Trophoblast cell (in vitro differentiated cells and primary cell): ENCODE data around the gene GHR.

ENCODE experiments used
- DNase-seq, 2 donors: peaks; one replicate each; pipeline ENCODE4 v3.0.0-alpha.2; 2016
- H2AFZ ChIP-seq: 2 replicates; pipeline ENCODE4 v1.6.1; 2013; ENCODE audit warnings: low read length, moderate library complexity, mild to moderate bottlenecking; ENCODE audit not compliant: insufficient read depth, poor library complexity
- H2AK5ac ChIP-seq: 2 replicates; pipeline ENCODE4 v1.6.1; 2013; ENCODE audit warnings: mild to moderate bottlenecking, low read length
- H2BK120ac ChIP-seq: 2 replicates; pipeline ENCODE4 v1.6.1; 2013; ENCODE audit warnings: low read length, mild to moderate bottlenecking, moderate library complexity; ENCODE audit not compliant: insufficient read depth, poor library complexity
- H2BK12ac ChIP-seq: 2 replicates; pipeline ENCODE4 v1.6.1; 2013; ENCODE audit warnings: mild to moderate bottlenecking, low read length, moderate library complexity
- H2BK5ac ChIP-seq: 2 replicates; pipeline ENCODE4 v1.6.1; 2013; ENCODE audit warnings: low read length, low read depth, moderate library complexity, mild to moderate bottlenecking; ENCODE audit not compliant: poor library complexity
- H3K14ac ChIP-seq: 2 replicates; pipeline ENCODE4 v1.6.1; 2013; ENCODE audit warnings: mild to moderate bottlenecking, low read length
- H3K18ac ChIP-seq: 2 replicates; pipeline ENCODE4 v1.6.1; 2013; ENCODE audit warnings: mild to moderate bottlenecking, low read length
- H3K23ac ChIP-seq: 2 replicates; pipeline ENCODE4 v1.6.1; 2013; ENCODE audit warnings: low read length
- H3K27ac ChIP-seq: 2 replicates; pipeline ENCODE4 v1.5.1; 2013; ENCODE audit warnings: low read depth, mild to moderate bottlenecking, inconsistent platforms, low read length, moderate library complexity
- H3K27me3 ChIP-seq: 2 replicates; pipeline ENCODE4 v1.6.1; 2013; ENCODE audit warnings: inconsistent platforms, mild to moderate bottlenecking, low read length, moderate library complexity; ENCODE audit not compliant: insufficient read depth
- H3K36me3 ChIP-seq, 2 experiments: 1 replicate in 1 of 2; 2 replicates in 1 of 2; pipeline ENCODE4 v1.6.1; 2013; ENCODE audit warnings: low read length in 2 of 2, mild to moderate bottlenecking in 2 of 2, moderate library complexity in 1 of 2; ENCODE audit not compliant: insufficient read depth in 2 of 2, control insufficient read depth in 1 of 2
- H3K4ac ChIP-seq: 2 replicates; pipeline ENCODE4 v1.6.1; 2013; ENCODE audit warnings: low read depth, mild to moderate bottlenecking, low read length, moderate library complexity
- H3K4me1 ChIP-seq, 2 experiments: 1 replicate in 1 of 2; 2 replicates in 1 of 2; pipeline ENCODE4 v1.6.1; 2013; ENCODE audit warnings: low read length in 2 of 2, mild to moderate bottlenecking in 2 of 2, moderate library complexity in 1 of 2; ENCODE audit not compliant: insufficient read depth in 2 of 2, control insufficient read depth in 1 of 2
- H3K4me2 ChIP-seq: 2 replicates; pipeline ENCODE4 v1.6.1; 2013; ENCODE audit warnings: inconsistent platforms, mild to moderate bottlenecking, low read length, moderate library complexity
- H3K4me3 ChIP-seq: 2 replicates; pipeline ENCODE4 v1.5.1; 2013; ENCODE audit warnings: mild to moderate bottlenecking, low read depth, low read length, inconsistent platforms
- H3K79me1 ChIP-seq: one replicate; pipeline ENCODE4 v1.6.1; 2013; ENCODE audit warnings: low read length
- H3K79me2 ChIP-seq: 2 replicates; pipeline ENCODE4 v1.6.1; 2013; ENCODE audit warnings: low read length, mild to moderate bottlenecking; ENCODE audit not compliant: control insufficient read depth, insufficient read depth, poor library complexity
- H3K9ac ChIP-seq: 2 replicates; pipeline ENCODE4 v1.6.1; 2013; ENCODE audit warnings: mild to moderate bottlenecking, low read length
- H3K9me3 ChIP-seq: 2 replicates; pipeline ENCODE4 v1.6.1; 2013; ENCODE audit warnings: low read depth, mild to moderate bottlenecking, control low read depth, inconsistent platforms, low read length; ENCODE audit not compliant: insufficient read depth
- H4K12ac ChIP-seq: 2 replicates; pipeline ENCODE4 v1.6.1; 2013; ENCODE audit warnings: low read depth, mild to moderate bottlenecking, low read length, moderate library complexity
- H4K8ac ChIP-seq: 2 replicates; pipeline ENCODE4 v1.6.1; 2013; ENCODE audit warnings: low read depth, mild to moderate bottlenecking, low read length, moderate library complexity
- H4K91ac ChIP-seq: one replicate; pipeline ENCODE4 v1.6.1; 2013; ENCODE audit warnings: low read depth, mild to moderate bottlenecking, low read length, moderate library complexity
- WGBS: extraction: QIAGEN DNeasy Blood & Tissue Kit; methylation state at CpG from one replicate; pipeline ENCODE4 v1.1.7; 2013; ENCODE audit warnings: missing lambda C conversion rate; ENCODE audit not compliant: insufficient read length, insufficient coverage; ENCODE audit errors: extremely low coverage; 5-methylcytosine and 5-hydroxymethylcytosine counted together

Gene GHR

DNA sequence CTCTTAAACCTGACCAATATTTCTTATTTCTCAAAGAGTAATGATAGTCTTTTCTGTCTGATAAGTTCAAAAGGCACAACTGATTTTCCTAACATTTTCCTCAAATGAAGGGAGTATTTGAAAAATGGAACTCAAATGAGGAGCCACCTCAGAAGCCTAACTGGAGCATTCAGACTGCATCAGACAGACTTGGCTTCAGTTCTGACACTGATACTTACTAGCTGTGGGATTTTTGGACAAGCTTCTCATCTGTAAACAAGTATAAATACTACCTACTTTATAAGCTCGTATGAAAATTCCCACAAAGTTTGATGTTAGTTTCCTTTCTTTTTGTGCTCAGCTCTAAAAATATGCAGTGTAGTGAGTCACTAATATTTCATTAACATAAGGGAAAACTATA, 225.7 kb downstream of the GHR start:
- Histone ChIP-seq H2BK120ac (no peak overlapping the region), H3K9ac (no peak overlapping the region), H2BK12ac (no peak overlapping the region), H4K8ac (no peak overlapping the region), H2AK5ac (no peak overlapping the region), H4K91ac (no peak overlapping the region), H3K79me2 (no peaks in the 10 kb centered on the region), H2AFZ (no peak overlapping the region), H3K14ac (no peak overlapping the region), H3K4me3 (no peak overlapping the region), H3K36me3 (no peaks in the 10 kb centered on the region), H3K4me2 (no peak overlapping the region), H2BK5ac (no peak overlapping the region), H3K4me1 (no peaks in the 10 kb centered on the region), H3K18ac (no peak overlapping the region), H3K27ac (no peak overlapping the region), H3K79me1 (no peaks in the 10 kb centered on the region), H3K23ac (no peak overlapping the region), H3K4ac (no peak overlapping the region), H4K12ac (no peak overlapping the region), H3K9me3 (no peaks in the 10 kb centered on the region), H3K27me3 (no peaks in the 10 kb centered on the region)
- DNase-seq = no peak
- WGBS = no CpG with 5 or more reads among the region's 1 CpG

DNA sequence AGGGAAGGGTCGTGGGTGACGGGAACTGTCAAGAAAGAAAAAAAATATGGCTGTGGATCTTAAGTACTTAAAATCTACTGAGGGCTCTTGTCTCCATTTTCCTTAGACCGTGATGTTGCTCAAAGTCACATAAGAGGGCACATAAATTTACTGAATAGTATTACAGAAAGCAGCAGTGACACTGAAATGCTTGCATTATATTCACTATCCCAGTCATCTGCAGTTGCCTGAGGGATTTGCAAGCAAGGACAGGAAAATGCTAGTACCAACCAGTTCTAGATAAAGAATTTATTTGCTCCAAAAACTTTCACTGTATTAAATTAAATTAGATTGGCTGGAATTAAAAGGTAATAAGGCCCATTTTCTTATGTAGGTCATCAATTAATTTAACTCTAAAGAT, 226.8 kb downstream of the GHR start:
- no peak overlapping the region for H2BK12ac ChIP-seq
- H3K14ac ChIP-seq = no peak overlapping the region
- no peak overlapping the region for H2BK5ac ChIP-seq
- no peak overlapping the region for H2AK5ac ChIP-seq
- H3K27ac ChIP-seq = no peak overlapping the region
- no peak overlapping the region for H3K4ac ChIP-seq
- H3K27me3 ChIP-seq = no peaks in the 10 kb centered on the region
- no peaks in the 10 kb centered on the region for H3K4me1 ChIP-seq
- H3K36me3 ChIP-seq = no peaks in the 10 kb centered on the region
- no peak overlapping the region for H4K8ac ChIP-seq
- no peaks in the 10 kb centered on the region for H3K79me1 ChIP-seq
- H4K91ac ChIP-seq = no peak overlapping the region
- no CpG with 5 or more reads among the region's 3 CpGs for WGBS
- no peak overlapping the region for H2AFZ ChIP-seq
- H3K9ac ChIP-seq = no peak overlapping the region
- no peak overlapping the region for H3K4me2 ChIP-seq
- no peak overlapping the region for H3K18ac ChIP-seq
- no peak for DNase-seq
- H2BK120ac ChIP-seq = no peak overlapping the region
- no peaks in the 10 kb centered on the region for H3K79me2 ChIP-seq
- no peak overlapping the region for H4K12ac ChIP-seq
- H3K23ac ChIP-seq = no peak overlapping the region
- H3K9me3 ChIP-seq = no peaks in the 10 kb centered on the region
- H3K4me3 ChIP-seq = no peak overlapping the region

DNA sequence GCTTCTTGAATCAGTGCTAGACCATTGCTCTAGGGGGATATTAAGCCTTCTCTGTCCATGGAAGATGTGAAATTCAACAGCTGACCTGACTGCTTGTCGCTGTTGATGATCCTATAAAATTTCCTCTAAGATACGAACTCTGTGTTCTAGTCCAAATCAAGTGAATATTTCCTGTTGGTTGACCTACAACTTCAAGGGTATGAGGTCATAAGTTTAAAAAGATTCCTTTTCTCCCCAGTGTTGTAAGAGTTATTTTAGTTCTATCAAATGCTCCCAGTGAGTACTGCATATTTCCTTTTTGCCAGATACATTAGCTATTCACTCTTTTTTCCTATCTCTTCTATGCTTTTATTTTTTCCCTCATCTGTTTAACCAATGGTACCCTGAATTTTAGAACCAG, 230.5 kb downstream of the GHR start:
- Histone ChIP-seq H3K27ac (no peak overlapping the region), H3K79me2 (no peaks in the 10 kb centered on the region), H3K79me1 (no peaks in the 10 kb centered on the region), H4K8ac (no peak overlapping the region), H2BK5ac (no peak overlapping the region), H3K36me3 (no peaks in the 10 kb centered on the region), H3K4me2 (no peak overlapping the region), H3K23ac (no peak overlapping the region), H3K9ac (no peak overlapping the region), H2BK120ac (no peak overlapping the region), H2AK5ac (no peak overlapping the region), H2AFZ (no peak overlapping the region), H3K4me3 (no peak overlapping the region), H3K4me1 (no peaks in the 10 kb centered on the region), H4K12ac (no peak overlapping the region), H3K14ac (no peak overlapping the region), H3K27me3 (no peaks in the 10 kb centered on the region), H3K18ac (no peak overlapping the region), H3K4ac (no peak overlapping the region), H4K91ac (no peak overlapping the region), H3K9me3 (no peaks in the 10 kb centered on the region), H2BK12ac (no peak overlapping the region)
- DNase-seq = no peak
- no CpG with 5 or more reads among the region's 2 CpGs for WGBS

DNA sequence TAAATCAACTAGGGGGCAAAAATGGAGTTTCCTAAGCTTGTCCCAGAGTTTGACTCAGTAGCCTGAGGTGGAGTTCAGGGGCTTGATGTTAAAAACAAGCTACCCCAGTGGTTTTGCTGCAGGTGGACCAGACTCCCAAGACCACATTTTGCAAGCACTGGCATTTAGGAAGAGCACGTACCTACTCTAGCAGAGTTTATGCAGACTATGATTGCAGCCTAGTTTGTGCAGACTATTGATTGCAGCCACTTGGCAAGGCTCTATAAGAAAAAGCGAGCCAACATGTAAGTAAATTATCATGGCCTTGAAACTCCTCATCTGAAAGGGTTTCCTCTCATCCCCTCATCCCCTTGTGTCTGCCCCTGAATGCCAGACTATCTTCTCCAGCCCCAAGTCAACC, 231.4 kb downstream of the GHR start:
- Histone ChIP-seq H3K27ac (no peak overlapping the region), H3K79me1 (no peaks in the 10 kb centered on the region), H3K79me2 (no peaks in the 10 kb centered on the region), H3K4me2 (no peak overlapping the region), H2BK5ac (no peak overlapping the region), H3K4ac (no peak overlapping the region), H2BK120ac (no peak overlapping the region), H2AK5ac (no peak overlapping the region), H4K91ac (no peak overlapping the region), H3K36me3 (no peaks in the 10 kb centered on the region), H2BK12ac (no peak overlapping the region), H4K12ac (no peak overlapping the region), H3K4me3 (no peak overlapping the region), H3K9ac (no peak overlapping the region), H3K9me3 (no peaks in the 10 kb centered on the region), H3K4me1 (no peaks in the 10 kb centered on the region), H3K23ac (no peak overlapping the region), H3K27me3 (no peaks in the 10 kb centered on the region), H3K14ac (no peak overlapping the region), H4K8ac (no peak overlapping the region), H2AFZ (no peak overlapping the region), H3K18ac (no peak overlapping the region)
- no peak for DNase-seq
- no CpG with 5 or more reads among the region's 2 CpGs for WGBS
